OCI-LY7 (cell line): Measurements from ENCODE around the gene SLC39A8.

ENCODE experiments used
- EZH2phosphoT487 ChIP-seq: fragments of 200-600 bp; sonication (generic); IDR thresholded peaks from 2 replicates; pipeline ENCODE4 v1.6.1; 2018; ENCODE audit warnings: low read depth, borderline replicate concordance, mild to moderate bottlenecking, mixed run types, antibody characterized with exemption, low read length, moderate library complexity, mixed read lengths
- TF ChIP-seq, protein P1 (sequence below): fragments of 200-600 bp; sonication (generic); conservative IDR thresholded peaks from 2 replicates; pipeline ENCODE4 v1.5.1; 2014; ENCODE audit warnings: mild to moderate bottlenecking, antibody characterized with exemption, low read length, moderate library complexity, mixed read lengths

DNA sequence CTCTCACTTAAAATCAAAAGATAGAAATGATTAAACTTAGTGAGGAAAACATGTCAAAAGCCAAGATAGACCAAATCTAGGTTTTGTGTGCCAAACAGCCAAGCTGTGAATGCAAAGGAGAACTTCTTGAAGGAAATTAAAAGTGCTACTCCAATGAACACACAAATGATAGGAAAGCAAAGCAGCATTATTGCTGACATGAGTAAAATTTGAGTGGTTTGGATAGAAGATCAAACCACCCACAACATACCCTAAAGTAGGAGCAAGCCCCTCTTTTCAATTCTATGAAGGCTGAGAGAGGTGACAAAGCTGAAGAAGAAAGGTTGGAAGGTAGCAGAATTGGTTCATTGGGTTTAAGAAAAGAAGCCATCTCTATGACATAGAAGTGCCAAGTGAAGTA is 56.8 kb downstream of the SLC39A8 start:
- TF ChIP-seq, protein P1, sequence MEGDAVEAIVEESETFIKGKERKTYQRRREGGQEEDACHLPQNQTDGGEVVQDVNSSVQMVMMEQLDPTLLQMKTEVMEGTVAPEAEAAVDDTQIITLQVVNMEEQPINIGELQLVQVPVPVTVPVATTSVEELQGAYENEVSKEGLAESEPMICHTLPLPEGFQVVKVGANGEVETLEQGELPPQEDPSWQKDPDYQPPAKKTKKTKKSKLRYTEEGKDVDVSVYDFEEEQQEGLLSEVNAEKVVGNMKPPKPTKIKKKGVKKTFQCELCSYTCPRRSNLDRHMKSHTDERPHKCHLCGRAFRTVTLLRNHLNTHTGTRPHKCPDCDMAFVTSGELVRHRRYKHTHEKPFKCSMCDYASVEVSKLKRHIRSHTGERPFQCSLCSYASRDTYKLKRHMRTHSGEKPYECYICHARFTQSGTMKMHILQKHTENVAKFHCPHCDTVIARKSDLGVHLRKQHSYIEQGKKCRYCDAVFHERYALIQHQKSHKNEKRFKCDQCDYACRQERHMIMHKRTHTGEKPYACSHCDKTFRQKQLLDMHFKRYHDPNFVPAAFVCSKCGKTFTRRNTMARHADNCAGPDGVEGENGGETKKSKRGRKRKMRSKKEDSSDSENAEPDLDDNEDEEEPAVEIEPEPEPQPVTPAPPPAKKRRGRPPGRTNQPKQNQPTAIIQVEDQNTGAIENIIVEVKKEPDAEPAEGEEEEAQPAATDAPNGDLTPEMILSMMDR: no peak
- no peak for TF ChIP-seq EZH2phosphoT487
